ENCODE measurements around the gene BTBD6. TPM values are rescaled to one million over a fixed set of nuclear protein-coding genes. Genes with fewer than 3 reads are reported as not detected.

Gene BTBD6
- total RNA-seq, 1 experiment from 2014 or later: 0.26 TPM

DNA sequence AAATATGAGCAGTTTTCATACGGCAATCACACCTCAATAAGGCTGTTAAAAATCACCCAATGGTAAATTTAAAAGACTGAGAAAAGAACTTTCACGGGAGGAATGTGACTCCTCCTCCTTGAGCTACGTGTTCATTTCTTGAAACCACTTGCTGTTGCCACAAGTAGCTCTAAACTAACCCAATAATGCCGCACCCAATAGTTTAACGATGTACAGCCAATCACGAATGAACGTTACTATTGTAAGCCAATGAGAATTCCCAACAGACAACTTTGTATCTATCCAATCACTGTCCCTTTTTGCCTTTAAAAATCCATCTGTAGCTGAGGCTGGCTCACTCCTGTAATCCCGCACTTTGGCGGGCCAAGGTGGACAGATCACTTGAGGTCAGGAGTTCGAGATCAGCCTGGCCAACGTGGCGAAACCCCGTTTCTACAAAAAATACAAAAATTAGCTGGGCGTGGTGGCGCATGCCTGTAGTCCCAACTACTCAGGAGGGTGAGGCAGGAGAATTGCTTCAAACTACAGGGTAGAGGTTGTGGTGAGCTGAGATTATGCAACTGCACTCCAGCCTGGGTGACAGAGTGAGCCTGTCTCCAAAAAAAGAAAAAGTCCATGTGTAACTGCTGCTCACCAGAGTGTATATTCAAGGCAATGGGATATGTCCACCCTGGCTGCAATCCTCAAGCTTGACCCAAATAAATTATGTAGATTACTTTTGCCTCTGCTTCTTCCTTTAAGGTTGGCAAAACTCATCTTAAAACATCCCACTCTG lies 24.4 kb upstream of the BTBD6 start:
- no peaks in the 10 kb centered on the region for H3K4me1 ChIP-seq (ENCODE audit: control insufficient read depth, insufficient read depth, low read length)
- in situ Hi-C loops (cut with HindIII; ENCODE audit: low pct_unique_long_range_greater_than_20kb, low sequenced_read_pairs) (no loop called here), intact Hi-C loops (cut with micrococcal nuclease; ENCODE audit: unreplicated experiment) (no loop called here)
- CTCF ChIA-PET: no interaction called here
- TF ChIP-seq TCF7L2 (IDR thresholded peaks at IDR 0.05; ENCODE audit: low read depth, low read length) (no peak), POLR2AphosphoS5 (IDR thresholded peaks at IDR 0.05; ENCODE audit: low read depth, low read length) (no peak), SIN3A (IDR thresholded peaks at IDR 0.05; ENCODE audit: borderline replicate concordance, insufficient read depth, low read depth, low read length) (no peak)
- TF ChIP-seq, protein P1, sequence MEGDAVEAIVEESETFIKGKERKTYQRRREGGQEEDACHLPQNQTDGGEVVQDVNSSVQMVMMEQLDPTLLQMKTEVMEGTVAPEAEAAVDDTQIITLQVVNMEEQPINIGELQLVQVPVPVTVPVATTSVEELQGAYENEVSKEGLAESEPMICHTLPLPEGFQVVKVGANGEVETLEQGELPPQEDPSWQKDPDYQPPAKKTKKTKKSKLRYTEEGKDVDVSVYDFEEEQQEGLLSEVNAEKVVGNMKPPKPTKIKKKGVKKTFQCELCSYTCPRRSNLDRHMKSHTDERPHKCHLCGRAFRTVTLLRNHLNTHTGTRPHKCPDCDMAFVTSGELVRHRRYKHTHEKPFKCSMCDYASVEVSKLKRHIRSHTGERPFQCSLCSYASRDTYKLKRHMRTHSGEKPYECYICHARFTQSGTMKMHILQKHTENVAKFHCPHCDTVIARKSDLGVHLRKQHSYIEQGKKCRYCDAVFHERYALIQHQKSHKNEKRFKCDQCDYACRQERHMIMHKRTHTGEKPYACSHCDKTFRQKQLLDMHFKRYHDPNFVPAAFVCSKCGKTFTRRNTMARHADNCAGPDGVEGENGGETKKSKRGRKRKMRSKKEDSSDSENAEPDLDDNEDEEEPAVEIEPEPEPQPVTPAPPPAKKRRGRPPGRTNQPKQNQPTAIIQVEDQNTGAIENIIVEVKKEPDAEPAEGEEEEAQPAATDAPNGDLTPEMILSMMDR (IDR thresholded peaks at IDR 0.05): no peak
- TF ChIP-seq, protein P2, sequence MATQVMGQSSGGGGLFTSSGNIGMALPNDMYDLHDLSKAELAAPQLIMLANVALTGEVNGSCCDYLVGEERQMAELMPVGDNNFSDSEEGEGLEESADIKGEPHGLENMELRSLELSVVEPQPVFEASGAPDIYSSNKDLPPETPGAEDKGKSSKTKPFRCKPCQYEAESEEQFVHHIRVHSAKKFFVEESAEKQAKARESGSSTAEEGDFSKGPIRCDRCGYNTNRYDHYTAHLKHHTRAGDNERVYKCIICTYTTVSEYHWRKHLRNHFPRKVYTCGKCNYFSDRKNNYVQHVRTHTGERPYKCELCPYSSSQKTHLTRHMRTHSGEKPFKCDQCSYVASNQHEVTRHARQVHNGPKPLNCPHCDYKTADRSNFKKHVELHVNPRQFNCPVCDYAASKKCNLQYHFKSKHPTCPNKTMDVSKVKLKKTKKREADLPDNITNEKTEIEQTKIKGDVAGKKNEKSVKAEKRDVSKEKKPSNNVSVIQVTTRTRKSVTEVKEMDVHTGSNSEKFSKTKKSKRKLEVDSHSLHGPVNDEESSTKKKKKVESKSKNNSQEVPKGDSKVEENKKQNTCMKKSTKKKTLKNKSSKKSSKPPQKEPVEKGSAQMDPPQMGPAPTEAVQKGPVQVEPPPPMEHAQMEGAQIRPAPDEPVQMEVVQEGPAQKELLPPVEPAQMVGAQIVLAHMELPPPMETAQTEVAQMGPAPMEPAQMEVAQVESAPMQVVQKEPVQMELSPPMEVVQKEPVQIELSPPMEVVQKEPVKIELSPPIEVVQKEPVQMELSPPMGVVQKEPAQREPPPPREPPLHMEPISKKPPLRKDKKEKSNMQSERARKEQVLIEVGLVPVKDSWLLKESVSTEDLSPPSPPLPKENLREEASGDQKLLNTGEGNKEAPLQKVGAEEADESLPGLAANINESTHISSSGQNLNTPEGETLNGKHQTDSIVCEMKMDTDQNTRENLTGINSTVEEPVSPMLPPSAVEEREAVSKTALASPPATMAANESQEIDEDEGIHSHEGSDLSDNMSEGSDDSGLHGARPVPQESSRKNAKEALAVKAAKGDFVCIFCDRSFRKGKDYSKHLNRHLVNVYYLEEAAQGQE (IDR thresholded peaks at IDR 0.05; ENCODE audit: insufficient read depth in 1 of 2, low read depth in 2 of 2, low read length in 1 of 2): no peak
- POLR2A ChIA-PET: no interaction called here
- DNase-seq (ENCODE audit: low read depth, low spot score) (no peak), ATAC-seq (no peak)
- no peak overlapping the region for H3K27ac ChIP-seq (ENCODE audit: low read length)
- H3K9me3 ChIP-seq (ENCODE audit: control insufficient read depth, insufficient read depth, low read depth, low read length): no peaks in the 10 kb centered on the region
- no TSS peak for BruUV-seq (replicated peaks)
- H3K4me3 ChIP-seq (ENCODE audit: low read depth in 2 of 2, low read length in 2 of 2): no peak overlapping the region
- H3K36me3 ChIP-seq (ENCODE audit: control insufficient read depth, insufficient read depth, low read length): no peaks in the 10 kb centered on the region
- H3K27me3 ChIP-seq (ENCODE audit: control insufficient read depth, insufficient read depth, low read length): no peaks in the 10 kb centered on the region

- DNase-seq (ENCODE audit: low read depth, low spot score) (no peak), ATAC-seq (no peak)
- intact Hi-C loops (cut with micrococcal nuclease; ENCODE audit: unreplicated experiment) (no loop called here), in situ Hi-C loops (cut with HindIII; ENCODE audit: low pct_unique_long_range_greater_than_20kb, low sequenced_read_pairs) (no loop called here)
- ChIA-PET POLR2A (interaction anchor here (0.7 kb wide), 1 partner anchor 61 kb away, joined by 5 read pairs; no protein-coding TSS in a partner anchor), CTCF (no interaction called here)
- no TSS peak for BruUV-seq (replicated peaks)
- H3K27ac ChIP-seq (ENCODE audit: low read length): no peak overlapping the region
- no peaks in the 10 kb centered on the region for H3K36me3 ChIP-seq (ENCODE audit: control insufficient read depth, insufficient read depth, low read length)
- no peak overlapping the region for H3K4me3 ChIP-seq (ENCODE audit: low read depth in 2 of 2, low read length in 2 of 2)
- H3K9me3 ChIP-seq (ENCODE audit: control insufficient read depth, insufficient read depth, low read depth, low read length): no peaks in the 10 kb centered on the region
- TF ChIP-seq, protein P1 (IDR thresholded peaks at IDR 0.05): no peak
- TF ChIP-seq, protein P2 (IDR thresholded peaks at IDR 0.05; ENCODE audit: insufficient read depth in 1 of 2, low read depth in 2 of 2, low read length in 1 of 2): no peak
- no peak for TF ChIP-seq TCF7L2 (IDR thresholded peaks at IDR 0.05; ENCODE audit: low read depth, low read length)
- TF ChIP-seq SIN3A (IDR thresholded peaks at IDR 0.05; ENCODE audit: borderline replicate concordance, insufficient read depth, low read depth, low read length): no peak
- no peak for TF ChIP-seq POLR2AphosphoS5 (IDR thresholded peaks at IDR 0.05; ENCODE audit: low read depth, low read length)
- H3K4me1 ChIP-seq (ENCODE audit: control insufficient read depth, insufficient read depth, low read length): no peaks in the 10 kb centered on the region
- no peaks in the 10 kb centered on the region for H3K27me3 ChIP-seq (ENCODE audit: control insufficient read depth, insufficient read depth, low read length)
These were observed 23.3 kb upstream of the BTBD6 start for GRCh38 chr14:105224845-105225570.

Data from Panc1 (cell line).